ENCODE data around the gene MMP2.

Gene MMP2

GRCh38 chr16:55495616-55496289, 16.8 kb downstream of the MMP2 start:
- DNase-seq, result no peak

GRCh38 chr16:55496509-55497145, 17.6 kb downstream of the MMP2 start:
- no peak for DNase-seq

GRCh38 chr16:55497558-55497957, 18.6 kb downstream of the MMP2 start:
- DNase-seq, result no peak

DNA sequence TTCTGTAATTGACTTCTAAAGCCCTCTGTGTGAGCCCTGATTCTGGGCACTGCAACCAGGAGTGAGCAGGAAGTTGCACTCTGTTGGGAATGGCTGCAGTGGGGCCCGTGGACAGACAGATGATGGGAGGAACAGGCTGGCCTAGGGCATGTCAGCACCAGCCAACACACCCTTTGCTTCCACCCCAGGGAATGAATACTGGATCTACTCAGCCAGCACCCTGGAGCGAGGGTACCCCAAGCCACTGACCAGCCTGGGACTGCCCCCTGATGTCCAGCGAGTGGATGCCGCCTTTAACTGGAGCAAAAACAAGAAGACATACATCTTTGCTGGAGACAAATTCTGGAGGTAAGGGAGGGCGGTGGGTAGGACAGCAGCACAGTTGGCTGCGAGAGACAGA, 19.1 kb downstream of the MMP2 start:
- DNase-seq, result no peak

- no peak for DNase-seq
Measured at GRCh38 chr16:55499281-55499680, 20.3 kb downstream of the MMP2 start.

- DNase-seq, result peak; percentile 13 to 25
Measured at GRCh38 chr16:55499951-55500529, 21.0 kb downstream of the MMP2 start.

- DNase-seq, result peak; percentile 47 to 48
Measured at GRCh38 chr16:55500530-55501011, 21.6 kb downstream of the MMP2 start.

DNA sequence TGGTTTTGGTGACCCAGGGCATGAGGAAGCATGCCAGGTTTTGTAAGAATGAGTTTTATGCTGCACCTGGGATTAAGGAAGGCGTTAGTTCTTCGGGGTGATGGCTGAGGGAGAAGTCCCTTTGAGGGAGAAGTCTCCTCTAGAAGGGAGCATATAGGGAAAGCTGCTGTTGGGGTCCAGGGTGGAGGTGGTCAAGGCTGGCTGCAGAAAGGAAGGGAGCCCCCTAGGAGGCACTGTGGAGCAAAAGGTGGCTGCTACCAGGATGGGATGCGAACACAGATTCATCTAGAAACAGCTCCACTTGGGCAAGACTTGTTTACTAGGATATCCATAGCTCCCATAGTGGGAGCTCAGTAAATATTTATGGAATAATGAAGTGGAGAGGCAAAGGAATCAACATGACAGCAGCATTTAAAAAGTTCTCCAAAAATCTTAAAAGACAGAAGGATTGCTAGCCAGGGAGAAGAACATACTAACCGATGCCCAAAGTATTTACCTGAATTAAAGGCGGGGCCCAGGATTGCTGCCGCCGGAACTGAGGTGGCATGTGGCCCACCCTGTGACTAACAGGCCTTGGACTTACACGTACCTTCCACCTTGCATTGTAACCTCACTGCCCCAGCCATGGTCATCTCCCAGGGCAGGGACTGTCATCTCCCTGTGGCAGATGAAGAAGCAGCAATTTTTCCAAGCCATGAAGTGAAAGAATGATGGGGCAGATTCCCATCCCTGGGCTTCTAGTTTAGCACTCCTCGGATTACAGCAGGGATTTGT, 22.7 kb downstream of the MMP2 start:
- DNase-seq, result no peak

- no peak for DNase-seq
Measured at GRCh38 chr16:55502801-55503366, 23.9 kb downstream of the MMP2 start.

GRCh38 chr16:55503726-55504550, 24.9 kb downstream of the MMP2 start:
- no peak for DNase-seq

DNA sequence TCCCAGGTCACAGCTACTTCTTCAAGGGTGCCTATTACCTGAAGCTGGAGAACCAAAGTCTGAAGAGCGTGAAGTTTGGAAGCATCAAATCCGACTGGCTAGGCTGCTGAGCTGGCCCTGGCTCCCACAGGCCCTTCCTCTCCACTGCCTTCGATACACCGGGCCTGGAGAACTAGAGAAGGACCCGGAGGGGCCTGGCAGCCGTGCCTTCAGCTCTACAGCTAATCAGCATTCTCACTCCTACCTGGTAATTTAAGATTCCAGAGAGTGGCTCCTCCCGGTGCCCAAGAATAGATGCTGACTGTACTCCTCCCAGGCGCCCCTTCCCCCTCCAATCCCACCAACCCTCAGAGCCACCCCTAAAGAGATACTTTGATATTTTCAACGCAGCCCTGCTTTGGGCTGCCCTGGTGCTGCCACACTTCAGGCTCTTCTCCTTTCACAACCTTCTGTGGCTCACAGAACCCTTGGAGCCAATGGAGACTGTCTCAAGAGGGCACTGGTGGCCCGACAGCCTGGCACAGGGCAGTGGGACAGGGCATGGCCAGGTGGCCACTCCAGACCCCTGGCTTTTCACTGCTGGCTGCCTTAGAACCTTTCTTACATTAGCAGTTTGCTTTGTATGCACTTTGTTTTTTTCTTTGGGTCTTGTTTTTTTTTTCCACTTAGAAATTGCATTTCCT, 26.5 kb downstream of the MMP2 start:
- no peak for DNase-seq

DNA sequence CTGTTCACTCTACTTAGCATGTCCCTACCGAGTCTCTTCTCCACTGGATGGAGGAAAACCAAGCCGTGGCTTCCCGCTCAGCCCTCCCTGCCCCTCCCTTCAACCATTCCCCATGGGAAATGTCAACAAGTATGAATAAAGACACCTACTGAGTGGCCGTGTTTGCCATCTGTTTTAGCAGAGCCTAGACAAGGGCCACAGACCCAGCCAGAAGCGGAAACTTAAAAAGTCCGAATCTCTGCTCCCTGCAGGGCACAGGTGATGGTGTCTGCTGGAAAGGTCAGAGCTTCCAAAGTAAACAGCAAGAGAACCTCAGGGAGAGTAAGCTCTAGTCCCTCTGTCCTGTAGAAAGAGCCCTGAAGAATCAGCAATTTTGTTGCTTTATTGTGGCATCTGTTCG, 27.1 kb downstream of the MMP2 start:
- DNase-seq, result peak in 1 of 2 donors; percentile 14

- DNase-seq, result no peak
Measured at GRCh38 chr16:55506708-55507107, 27.7 kb downstream of the MMP2 start.

- DNase-seq, result peak; percentile 72 to 79
Measured at GRCh38 chr16:55508271-55508921, 29.4 kb downstream of the MMP2 start.

GRCh38 chr16:55508941-55509931, 30.2 kb downstream of the MMP2 start, which contains the start of gene LPCAT2:
Gene LPCAT2, plus strand, starts transcription at chr16:55509072. Its CDS starts 110 bp downstream, at chr16:55509182.
- peak; percentile 76 to 89 for DNase-seq

- DNase-seq, result peak in 1 of 2 donors; percentile 58
Measured at GRCh38 chr16:55510185-55510805, 31.3 kb downstream of the MMP2 start.

- no peak for DNase-seq
Measured at GRCh38 chr16:55512941-55513340, 33.9 kb downstream of the MMP2 start.

DNA sequence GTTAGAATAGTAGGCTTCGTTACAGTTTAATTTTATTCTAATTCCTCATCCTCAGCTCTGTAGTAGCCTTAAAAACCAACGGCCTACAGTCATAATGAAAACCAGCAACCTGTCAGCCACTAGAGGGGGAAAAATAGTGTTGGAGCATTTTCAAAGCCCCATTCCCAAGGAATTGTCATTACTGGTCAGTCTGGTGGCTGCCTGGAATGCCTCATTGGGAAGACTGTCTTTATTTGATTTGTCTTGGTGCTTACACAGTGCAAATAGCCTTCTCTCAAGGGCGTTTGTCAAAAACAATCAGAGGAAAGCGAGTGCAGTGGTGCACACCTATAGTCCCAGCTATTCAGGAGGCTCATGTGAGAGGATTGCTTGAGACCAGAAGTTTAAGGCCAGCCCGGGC, 34.6 kb downstream of the MMP2 start:
- no peak for DNase-seq

- no peak for DNase-seq
Measured at GRCh38 chr16:55515111-55515510, 36.1 kb downstream of the MMP2 start.

Data from inflammatory macrophage treated with lipopolysaccharide for 1 hour (primary cell).